Heart left ventricle (tissue), 16 donors: ENCODE measurements around the gene INO80C. TPM values are rescaled to one million over a fixed set of nuclear protein-coding genes. Genes with fewer than 3 reads are reported as not detected.

Experiments
- ATAC-seq, 4 donors: fragments of 200-7000 bp; cut with Tn5 transposase; one replicate each; pipeline ENCODE4 v1.9.1; 2020 to 2022; ENCODE audit warnings: moderate library complexity in 4 of 4, mild to moderate bottlenecking in 3 of 4, moderate number of reproducible peaks in 1 of 4
- DNase-seq, 5 donors: peaks; one replicate each; pipeline ENCODE4 v3.0.0-alpha.2; 2020
- H3K27ac ChIP-seq, 12 donors: fragments of 200-600 bp; sonication (generic) in 4 of 12; one replicate each; pipeline versions ENCODE4 v1.5.0 to v1.8.0; 2016 to 2022; ENCODE audit warnings: mild to moderate bottlenecking in 2 of 12
- H3K27me3 ChIP-seq, 9 donors: fragments of 200-600 bp; sonication (generic) in 2 of 9; one replicate each; pipeline versions ENCODE4 v1.5.1 to v1.8.0; 2016 to 2022; ENCODE audit warnings: mild to moderate bottlenecking in 3 of 9
- H3K36me3 ChIP-seq, 9 donors: fragments of 200-600 bp; sonication (generic) in 2 of 9; one replicate each; pipeline versions ENCODE4 v1.5.0 to v1.8.0; 2018 to 2022; ENCODE audit warnings: mild to moderate bottlenecking in 2 of 9
- H3K4me1 ChIP-seq, 12 donors: fragments of 200-600 bp; sonication (generic) in 4 of 12; one replicate each; pipeline versions ENCODE4 v1.5.0 to v1.8.0; 2016 to 2022; ENCODE audit warnings: mild to moderate bottlenecking in 3 of 12
- H3K4me3 ChIP-seq, 12 donors: fragments of 200-600 bp; sonication (generic) in 4 of 12; one replicate each; pipeline versions ENCODE4 v1.5.0 to v1.8.0; 2017 to 2022; ENCODE audit warnings: mild to moderate bottlenecking in 9 of 12, moderate library complexity in 4 of 12
- H3K9me3 ChIP-seq, 12 donors: fragments of 200-600 bp; sonication (generic) in 4 of 12; one replicate each; pipeline versions ENCODE4 v1.5.0 to v1.8.0; 2016 to 2022; ENCODE audit warnings: mild to moderate bottlenecking in 1 of 12
- POLR2A ChIP-seq, 2 donors: fragments of 450-650 bp; IDR thresholded peaks; one replicate each; pipeline ENCODE4 v1.6.1; 2017; ENCODE audit warnings: antibody characterized with exemption in 2 of 2, mild to moderate bottlenecking in 2 of 2, moderate library complexity in 2 of 2
- WGBS, 4 donors: extraction: QIAGEN DNeasy Blood & Tissue Kit in 2 of 4; methylation state at CpG; one replicate each; pipeline versions ENCODE4 v1.1.5 to v1.1.7; 2013 to 2018; 5-methylcytosine and 5-hydroxymethylcytosine counted together
- intact Hi-C, 10 donors: fragments of 100-400 bp; cut with DNase I; formaldehyde crosslinking; loops; one replicate each; pipeline versions ENCODE4 v1.11.1 to v1.14.2; 2022
- polyA plus RNA-seq, 2 donors: library from polyadenylated mRNA; stranded (reverse); fragments of 200-250 nt; gene quantifications; one replicate each; pipeline ENCODE4 v1.2.3, GENCODE V29; 2013
- total RNA-seq, 9 donors: library from RNA; depleted of rRNA in 2 of 9; stranded (reverse); fragments of >200 nt in 2 of 9; fragmentation: NEBNext Ultra II Directional in 3 of 9; extraction: Animal tissue kit (Norgen Biotek cat#: 25700) in 3 of 9; gene quantifications; one replicate each; pipeline versions ENCODE4 v1.1.0 to v1.2.4, GENCODE V29; 2016 to 2023
- TF ChIP-seq, protein P1 (sequence below), 12 donors: fragments of 200-600 bp; sonication (generic) in 4 of 12; IDR thresholded peaks; one replicate each; pipeline versions ENCODE4 v1.5.0 to v1.8.0; 2018 to 2022; ENCODE audit warnings: antibody characterized with exemption in 12 of 12, mild to moderate bottlenecking in 5 of 12
- donor health status: ischemic (EF 13 %, LVEDD 7.1; RV severe dilation, severe dysfunction).
- donor health status: healthy with polysubstance abuse.
- donor health status: DM: no; HTN: yes; CAD: no.
- donor health status: DM: no; HTN: no; CAD: no.
- donor health status: ischemic (EF 25% LVEDD 6.9; RV normal size, moderate dysfunction).
- donor health status: ischemic (EF 25% LVEDD 5.7; RV mildly dilated, moderate dysfunction).
- donor health status: healthy.
- donor health status: DM: yes; HTN: yes; CAD: no.
- donor health status: ischemic (EF 35%, LVEDD 5.7; RV mildly dilated, moderate dysfunction).
- donor health status: nonischemic (EF 11% LVEDD 7.7; RV severe dilation, severe dysfunction).
- donor health status: DM: yes; HTN: yes; CAD: no.
- donor health status: PGD.
- donor health status: ischemic (EF 29% LVEDD 5.4; RV normal size, mild dysfunction).
- donor health status: nonischemic (EF 23%, LVEDD 6.1; RV moderate dilation, normal function).

Gene INO80C
- total and polyA plus RNA-seq, 11 donors, result 5.6 to 29.0 (median 22.3) TPM

DNA sequence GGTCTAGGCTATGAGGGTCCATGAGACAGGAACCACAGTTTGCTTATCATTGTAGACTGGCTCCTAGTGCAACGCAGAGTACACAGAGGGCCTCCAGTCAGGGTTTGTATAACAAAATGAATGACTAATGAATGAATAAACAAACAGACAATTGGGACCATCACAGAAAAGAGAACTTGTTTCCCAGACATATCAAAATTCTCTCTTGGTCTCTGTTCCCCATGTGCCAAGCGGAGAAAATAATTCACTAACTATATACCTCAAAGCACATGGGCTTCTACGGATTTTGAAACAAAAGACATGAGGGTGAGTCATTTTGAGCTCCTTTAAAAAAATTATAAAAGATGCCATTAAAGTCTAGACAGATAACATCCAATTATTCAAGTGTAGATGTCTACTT is 28.0 kb downstream of the INO80C start:
- H3K4me3 ChIP-seq, result no peak overlapping the region
- DNase-seq, result no peak
- no peak for ATAC-seq
- no peaks in the 10 kb centered on the region for H3K9me3 ChIP-seq
- intact Hi-C loops, result no loop called here
- peaks cover 0 to 28% (median 17%) of the 10 kb centered on the region in 12 donors for H3K4me1 ChIP-seq
- TF ChIP-seq, protein P1, sequence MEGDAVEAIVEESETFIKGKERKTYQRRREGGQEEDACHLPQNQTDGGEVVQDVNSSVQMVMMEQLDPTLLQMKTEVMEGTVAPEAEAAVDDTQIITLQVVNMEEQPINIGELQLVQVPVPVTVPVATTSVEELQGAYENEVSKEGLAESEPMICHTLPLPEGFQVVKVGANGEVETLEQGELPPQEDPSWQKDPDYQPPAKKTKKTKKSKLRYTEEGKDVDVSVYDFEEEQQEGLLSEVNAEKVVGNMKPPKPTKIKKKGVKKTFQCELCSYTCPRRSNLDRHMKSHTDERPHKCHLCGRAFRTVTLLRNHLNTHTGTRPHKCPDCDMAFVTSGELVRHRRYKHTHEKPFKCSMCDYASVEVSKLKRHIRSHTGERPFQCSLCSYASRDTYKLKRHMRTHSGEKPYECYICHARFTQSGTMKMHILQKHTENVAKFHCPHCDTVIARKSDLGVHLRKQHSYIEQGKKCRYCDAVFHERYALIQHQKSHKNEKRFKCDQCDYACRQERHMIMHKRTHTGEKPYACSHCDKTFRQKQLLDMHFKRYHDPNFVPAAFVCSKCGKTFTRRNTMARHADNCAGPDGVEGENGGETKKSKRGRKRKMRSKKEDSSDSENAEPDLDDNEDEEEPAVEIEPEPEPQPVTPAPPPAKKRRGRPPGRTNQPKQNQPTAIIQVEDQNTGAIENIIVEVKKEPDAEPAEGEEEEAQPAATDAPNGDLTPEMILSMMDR (IDR thresholded peaks at IDR 0.05), result no peak
- no peak for TF ChIP-seq POLR2A (IDR thresholded peaks at IDR 0.05)
- H3K27me3 ChIP-seq, result no peaks in the 10 kb centered on the region
- 88 to 95% (median 93%) methylated on average over 3 of the region's 3 CpGs for WGBS, 4 donors
- peaks cover 0 to 8% (median 0%) of the 10 kb centered on the region in 9 donors for H3K36me3 ChIP-seq
- H3K27ac ChIP-seq, result no peak overlapping the region

DNA sequence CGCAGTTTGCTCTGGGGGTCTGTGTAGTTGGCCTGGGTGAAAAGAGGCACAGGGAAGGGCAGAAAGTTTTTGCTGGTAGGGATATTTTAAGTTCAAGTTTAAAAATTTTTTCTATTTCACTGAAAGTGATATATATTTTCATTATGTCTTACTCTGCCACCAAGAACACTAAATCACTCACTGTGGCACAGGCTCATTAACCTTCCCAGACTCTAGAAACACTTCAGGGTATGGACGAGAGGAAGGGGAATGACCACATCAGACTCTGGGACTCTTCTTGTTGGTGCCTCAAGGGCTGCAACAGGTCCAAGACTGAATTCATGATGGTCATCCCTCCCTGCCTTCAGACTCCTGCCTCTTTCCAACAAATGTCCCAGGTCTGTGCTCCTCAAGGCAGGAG is 29.0 kb downstream of the INO80C start:
- ATAC-seq, result no peak
- Histone ChIP-seq H3K27ac (peak overlapping the region in 1 of 12 donors; percentile 57), H3K4me3 (no peak overlapping the region), H3K4me1 (peaks cover 0 to 31% (median 20%) of the 10 kb centered on the region in 12 donors), H3K36me3 (peaks cover 0 to 8% (median 0%) of the 10 kb centered on the region in 9 donors), H3K9me3 (no peaks in the 10 kb centered on the region), H3K27me3 (no peaks in the 10 kb centered on the region)
- intact Hi-C loops, result no loop called here
- WGBS, 4 donors, result 94 to 100% (median 96%) methylated on average over 2 of the region's 2 CpGs
- no peak for DNase-seq
- no peak for TF ChIP-seq POLR2A (IDR thresholded peaks at IDR 0.05)
- TF ChIP-seq, protein P1 (IDR thresholded peaks at IDR 0.05), result no peak

DNA sequence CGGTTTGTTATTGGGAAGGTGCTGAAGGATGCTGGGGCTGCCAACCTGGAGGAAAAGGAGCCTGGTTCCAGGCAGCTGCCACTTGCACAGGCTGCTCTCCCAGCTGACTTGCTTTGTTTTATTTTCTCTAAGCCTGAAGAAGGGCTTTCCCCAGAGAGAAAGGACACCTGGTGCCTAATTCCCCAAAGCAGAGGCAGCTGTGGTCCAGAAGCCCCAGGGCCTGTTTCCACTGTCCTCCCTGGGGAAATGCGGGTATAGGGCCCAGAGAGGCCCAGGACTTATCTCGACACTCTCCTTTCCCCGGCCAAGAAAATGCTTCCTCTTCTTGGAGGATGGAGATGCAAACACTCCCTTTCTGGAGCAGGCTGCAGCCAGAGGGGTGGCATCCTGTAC is 30.1 kb downstream of the INO80C start:
- no peak for DNase-seq
- Histone ChIP-seq H3K9me3 (no peaks in the 10 kb centered on the region), H3K4me3 (no peak overlapping the region), H3K36me3 (peaks cover 0 to 8% (median 0%) of the 10 kb centered on the region in 9 donors), H3K27ac (peak overlapping the region in 8 of 12 donors; percentile 9 to 70 (median 53)), H3K27me3 (no peaks in the 10 kb centered on the region), H3K4me1 (peaks cover 0 to 42% (median 27%) of the 10 kb centered on the region in 12 donors)
- intact Hi-C loops, result no loop called here
- TF ChIP-seq POLR2A (IDR thresholded peaks at IDR 0.05), result no peak
- TF ChIP-seq, protein P1 (IDR thresholded peaks at IDR 0.05), result no peak
- 55 to 70% (median 63%) methylated on average over 2 to 4 of the region's 4 CpGs for WGBS, 4 donors
- ATAC-seq, result no peak

DNA sequence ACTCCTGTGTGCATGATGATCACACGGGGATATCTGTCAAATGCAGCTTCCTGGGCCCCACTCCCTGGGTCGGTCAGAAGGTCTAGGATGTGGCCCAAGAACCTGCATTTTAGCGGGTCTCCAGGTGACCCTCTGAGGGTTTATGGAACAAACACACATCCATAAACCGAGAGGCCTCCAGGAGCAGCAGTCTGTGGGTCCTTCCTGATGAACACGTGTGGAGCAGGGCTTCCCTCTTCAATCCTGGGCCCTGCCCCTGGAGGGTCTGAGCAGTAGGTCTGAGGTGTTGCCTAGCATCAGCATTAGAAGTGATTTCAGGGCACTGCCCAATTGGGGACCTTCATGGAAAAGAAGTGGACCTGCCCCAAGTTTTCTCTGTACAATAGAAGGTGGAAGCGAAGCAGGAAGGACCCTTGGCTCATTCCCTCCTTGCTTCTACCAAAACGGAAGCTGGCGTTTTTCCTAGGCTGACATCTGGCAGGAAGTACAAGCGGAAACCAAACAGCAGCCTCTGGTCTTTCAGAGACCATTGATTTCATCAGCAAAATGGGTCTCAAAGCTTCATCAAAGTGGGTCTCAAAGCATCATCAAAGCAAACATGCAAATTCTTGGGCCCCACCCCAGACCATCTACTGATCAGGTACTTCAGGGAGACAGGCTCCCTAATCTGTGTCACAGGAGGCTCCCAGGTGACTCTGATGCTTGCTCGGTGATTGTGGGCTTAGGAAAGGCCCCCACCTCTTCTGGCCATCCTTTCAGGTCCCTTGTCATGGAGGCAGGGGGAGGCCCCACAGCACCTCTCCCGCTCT is 30.7 kb downstream of the INO80C start:
- peak overlapping the region in 2 of 12 donors; percentile 9 to 23 for H3K4me3 ChIP-seq

More for the DNA sequence above, 30.7 kb downstream of the INO80C start:
- DNase-seq (peak in 3 of 5 donors; percentile 42 to 62 (median 52)), ATAC-seq (peak in 3 of 4 donors; percentile 8 to 58 (median 19))
- 58 to 73% (median 69%) methylated on average over 10 to 11 of the region's 11 CpGs for WGBS, 4 donors
- H3K4me1 ChIP-seq, result peaks cover 0 to 48% (median 31%) of the 10 kb centered on the region in 12 donors
- peak overlapping the region in 10 of 12 donors; percentile 11 to 70 (median 53) for H3K27ac ChIP-seq
- no peak for TF ChIP-seq POLR2A (IDR thresholded peaks at IDR 0.05)
- TF ChIP-seq, protein P1 (IDR thresholded peaks at IDR 0.05), result no peak
- no peaks in the 10 kb centered on the region for H3K9me3 ChIP-seq
- peaks cover 0 to 8% (median 0%) of the 10 kb centered on the region in 9 donors for H3K36me3 ChIP-seq
- intact Hi-C loops, result no loop called here
- no peaks in the 10 kb centered on the region for H3K27me3 ChIP-seq
